Mucosa of descending colon (tissue), 3 donors: Measurements from ENCODE around the gene LIPJ. TPM values are rescaled to one million over a fixed set of nuclear protein-coding genes. Genes with fewer than 3 reads are reported as not detected.

Experiments used
- ATAC-seq: fragments of 200-7000 bp; cut with Tn5 transposase; one replicate; pipeline ENCODE4 v1.9.1; 2020; ENCODE audit warnings: mild to moderate bottlenecking, moderate library complexity
- DNase-seq, 3 donors: peaks; one replicate each; pipeline ENCODE4 v3.0.0-alpha.2; 2020
- H3K36me3 ChIP-seq: fragments of 200-600 bp; one replicate; pipeline ENCODE4 v1.8.0; 2021; ENCODE audit warnings: low read depth, mild to moderate bottlenecking
- H3K4me1 ChIP-seq: fragments of 200-600 bp; one replicate; pipeline ENCODE4 v1.8.0; 2021; ENCODE audit warnings: low read depth, mild to moderate bottlenecking
- H3K4me3 ChIP-seq: fragments of 200-600 bp; one replicate; pipeline ENCODE4 v1.8.0; 2021; ENCODE audit warnings: mild to moderate bottlenecking
- H3K9me3 ChIP-seq: fragments of 200-600 bp; one replicate; pipeline ENCODE4 v1.8.0; 2021; ENCODE audit warnings: mild to moderate bottlenecking
- CTCF ChIP-seq: fragments of 200-600 bp; IDR thresholded peaks from one replicate; pipeline ENCODE4 v1.8.0; 2022; ENCODE audit warnings: antibody characterized with exemption, mild to moderate bottlenecking
- intact Hi-C, 2 donors: fragments of 100-400 bp; cut with DNase I in 1 of 2; cut with micrococcal nuclease in 1 of 2; formaldehyde crosslinking; loops; one replicate each; pipeline versions ENCODE4 v1.11.0 to v1.11.1; 2022; cut with DNase I, micrococcal nuclease
- total RNA-seq, 3 donors: library from RNA; stranded (reverse); fragmentation: NEBNext Ultra II Directional in 2 of 3; extraction: Animal tissue kit (Norgen Biotek cat#: 25700) in 2 of 3; gene quantifications; one replicate each; pipeline versions ENCODE4 v1.2.1 to v1.2.4, GENCODE V29; 2021 to 2023
- donor health status: DM: no; HTN: no; CAD: no; lungs with moderate emphysema.
- donor health status: DM: no; HTN: no; CAD: no.
- donor health status: DM: no; HTN: yes; CAD: no.

Gene LIPJ
- total RNA-seq, 3 donors from 2014 or later = 0.12 to 0.34 TPM; not detected in 1

- Histone ChIP-seq H3K4me3 (no peak overlapping the region), H3K4me1 (no peaks in the 10 kb centered on the region), H3K36me3 (no peaks in the 10 kb centered on the region), H3K9me3 (peaks cover 9% of the 10 kb centered on the region)
- intact Hi-C loops = no loop called here
- no peak for TF ChIP-seq CTCF
- DNase-seq (no peak), ATAC-seq (no peak)
Observed at GRCh38 chr10:88642209-88642608, 55.6 kb downstream of the LIPJ start.

GRCh38 chr10:88642963-88643362, 56.4 kb downstream of the LIPJ start:
- ATAC-seq (no peak), DNase-seq (no peak)
- TF ChIP-seq CTCF = no peak
- intact Hi-C loops = no loop called here
- no peaks in the 10 kb centered on the region for H3K36me3 ChIP-seq
- no peaks in the 10 kb centered on the region for H3K4me1 ChIP-seq
- H3K4me3 ChIP-seq = no peak overlapping the region
- H3K9me3 ChIP-seq = peaks cover 7% of the 10 kb centered on the region

- ATAC-seq (no peak), DNase-seq (no peak)
- H3K4me3 ChIP-seq = no peak overlapping the region
- intact Hi-C loops = no loop called here
- H3K9me3 ChIP-seq = no peaks in the 10 kb centered on the region
- H3K4me1 ChIP-seq = no peaks in the 10 kb centered on the region
- no peak for TF ChIP-seq CTCF
- H3K36me3 ChIP-seq = no peaks in the 10 kb centered on the region
Observed at GRCh38 chr10:88647061-88647615, 60.6 kb downstream of the LIPJ start.

- H3K9me3 ChIP-seq = no peaks in the 10 kb centered on the region
- no peak for DNase-seq
- intact Hi-C loops = no loop called here
- no peak for TF ChIP-seq CTCF
- no peak for ATAC-seq
- no peak overlapping the region for H3K4me3 ChIP-seq
- no peaks in the 10 kb centered on the region for H3K36me3 ChIP-seq
- no peaks in the 10 kb centered on the region for H3K4me1 ChIP-seq
Observed at GRCh38 chr10:88651101-88651551, 64.6 kb downstream of the LIPJ start.

GRCh38 chr10:88652616-88653015, 66.1 kb downstream of the LIPJ start:
- ATAC-seq = no peak
- H3K36me3 ChIP-seq = no peaks in the 10 kb centered on the region
- intact Hi-C loops = no loop called here
- no peaks in the 10 kb centered on the region for H3K4me1 ChIP-seq
- H3K9me3 ChIP-seq = no peaks in the 10 kb centered on the region
- no peak overlapping the region for H3K4me3 ChIP-seq
- DNase-seq = no peak
- no peak for TF ChIP-seq CTCF

Other genes with a start within 250 kb of the LIPJ start
- 10 to 100 TPM in 2 of 3 donors, 1 to 10 TPM in 1; 9.8 to 12.1 (median 11.8) TPM for gene RNLS, start 3.4 kb upstream of the LIPJ start, total RNA-seq
- not detected for gene LIPF, start 77.7 kb downstream of the LIPJ start, total RNA-seq
- gene LIPK, start 119.5 kb downstream of the LIPJ start, total RNA-seq = not detected
- gene LIPN, start 173.3 kb downstream of the LIPJ start, total RNA-seq = not detected
- gene LIPM, start 216.0 kb downstream of the LIPJ start, total RNA-seq = not detected